Thoracic aorta (tissue), 2 donors: Measurements from ENCODE around the gene PLA1A. TPM values are rescaled to one million over a fixed set of nuclear protein-coding genes. Genes with fewer than 3 reads are reported as not detected.

Experiments
- ATAC-seq: fragments of 150-250 bp; one replicate; pipeline ENCODE4 v1.8.0; 2017; ENCODE audit warnings: low read depth; ENCODE audit not compliant: insufficient number of reproducible peaks, low FRiP score
- DNase-seq: peaks from one replicate; pipeline ENCODE4 v3.0.0-alpha.2; 2020; ENCODE audit warnings: low spot score
- H3K27ac ChIP-seq, 2 donors: fragments of 200-600 bp; sonication (generic); 1 replicate in 1 of 2; 2 replicates in 1 of 2; pipeline ENCODE4 v1.5.1; 2016; ENCODE audit warnings: mild to moderate bottlenecking in 2 of 2, moderate library complexity in 2 of 2
- H3K27me3 ChIP-seq: fragments of 200-600 bp; sonication (generic); replicated peaks from 2 replicates; pipeline ENCODE4 v1.6.0; 2016; ENCODE audit warnings: mild to moderate bottlenecking; ENCODE audit not compliant: insufficient read depth
- H3K36me3 ChIP-seq: fragments of 200-600 bp; sonication (generic); one replicate; pipeline ENCODE4 v1.5.1; 2016
- H3K4me1 ChIP-seq, 2 donors: fragments of 200-600 bp; sonication (generic); 1 replicate in 1 of 2; 2 replicates in 1 of 2; pipeline versions ENCODE4 v1.5.1 to v1.6.0; 2016; ENCODE audit warnings: low read depth in 2 of 2, mild to moderate bottlenecking in 1 of 2; ENCODE audit not compliant: control insufficient read depth in 1 of 2
- H3K4me3 ChIP-seq: fragments of 200-600 bp; sonication (generic); 2 replicates; pipeline ENCODE4 v1.5.1; 2016; ENCODE audit warnings: mild to moderate bottlenecking
- H3K9me3 ChIP-seq: fragments of 200-600 bp; sonication (generic); 2 replicates; pipeline ENCODE4 v1.5.1; 2016
- CTCF ChIP-seq: fragments of 200-600 bp; sonication (generic); IDR thresholded peaks from one replicate; pipeline ENCODE4 v1.5.1; 2019; ENCODE audit warnings: antibody characterized with exemption
- total RNA-seq, 2 donors: library from RNA; depleted of rRNA; stranded (reverse); fragments of >200 nt; gene quantifications; one replicate each; pipeline versions ENCODE4 v1.1.0 to v1.2.3, GENCODE V29; 2016

PLA1A gene
- total RNA-seq, 2 donors from 2014 or later: 4.9 to 20.8 TPM

GRCh38 chr3:119672776-119673175 is 75.1 kb downstream of the PLA1A start:
- Histone ChIP-seq H3K4me1 (peaks cover 26 to 36% of the 10 kb centered on the region in 2 donors), H3K4me3 (no peak overlapping the region), H3K36me3 (peaks cover 12% of the 10 kb centered on the region), H3K27ac (peak overlapping the region in 1 of 2 donors; percentile 24), H3K9me3 (no peaks in the 10 kb centered on the region), H3K27me3 (no peaks in the 10 kb centered on the region)
- no peak for TF ChIP-seq CTCF
- DNase-seq (no peak), ATAC-seq (no peak)

GRCh38 chr3:119673875-119674274 is 76.2 kb downstream of the PLA1A start:
- TF ChIP-seq CTCF: no peak
- Histone ChIP-seq H3K36me3 (peaks cover 12% of the 10 kb centered on the region), H3K4me1 (peaks cover 25 to 38% of the 10 kb centered on the region in 2 donors), H3K4me3 (no peak overlapping the region), H3K9me3 (no peaks in the 10 kb centered on the region), H3K27ac (peak overlapping the region in 1 of 2 donors; percentile 24), H3K27me3 (no peaks in the 10 kb centered on the region)
- ATAC-seq (no peak), DNase-seq (no peak)

DNA sequence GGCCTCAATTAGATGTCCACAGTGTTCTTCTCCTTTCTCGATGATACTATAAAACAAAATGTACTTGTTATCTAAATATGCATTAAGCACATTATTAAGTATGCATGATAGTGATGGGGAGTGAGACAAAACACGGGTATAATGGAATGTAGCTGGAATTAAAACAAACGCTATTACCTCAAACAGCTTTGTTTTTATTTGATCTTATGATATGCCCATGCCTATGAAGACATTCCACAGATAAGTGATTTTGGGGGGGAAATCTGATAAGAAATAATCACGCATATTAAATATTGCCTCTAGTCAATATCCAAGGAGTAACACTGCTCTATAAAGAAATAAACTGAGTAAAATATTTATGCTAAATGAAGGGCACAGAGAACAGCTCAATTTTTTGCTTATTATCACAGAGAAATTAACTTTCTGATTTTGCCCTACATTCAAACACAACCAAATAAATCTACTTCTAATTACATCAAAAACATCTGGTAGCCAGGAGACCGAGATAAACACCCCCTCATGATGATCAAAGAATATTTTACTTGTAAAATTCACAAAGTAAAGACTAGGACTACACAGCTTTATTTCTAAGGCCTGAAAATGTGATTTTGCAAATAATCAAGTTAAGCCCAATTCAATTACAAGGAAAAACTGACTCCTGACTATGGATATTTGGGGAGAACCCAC is 77.6 kb downstream of the PLA1A start:
- ATAC-seq (no peak), DNase-seq (no peak)
- Histone ChIP-seq H3K36me3 (peaks cover 12% of the 10 kb centered on the region), H3K27ac (peak overlapping the region; percentile 8 to 69), H3K4me3 (peak overlapping the region; percentile 76), H3K4me1 (peaks cover 13 to 30% of the 10 kb centered on the region in 2 donors), H3K9me3 (no peaks in the 10 kb centered on the region), H3K27me3 (no peaks in the 10 kb centered on the region)
- no peak for TF ChIP-seq CTCF

DNA sequence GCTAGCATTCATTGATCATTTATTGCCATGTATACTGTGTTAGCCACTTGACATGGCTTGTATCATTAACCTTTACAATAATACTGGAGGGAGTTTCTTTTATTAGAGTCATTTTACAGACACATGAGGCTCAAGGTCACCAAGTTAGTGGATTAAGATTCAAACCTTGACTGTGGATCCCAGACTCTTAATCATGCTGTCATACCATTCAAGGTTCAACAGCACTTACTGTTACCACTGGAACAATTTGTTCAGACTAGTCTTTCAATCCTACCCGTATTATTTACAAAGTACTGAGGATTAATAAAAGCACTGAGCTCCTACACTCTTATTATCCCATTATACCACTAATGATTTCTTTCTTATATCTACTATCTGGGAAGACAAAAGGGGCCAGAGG is 78.3 kb downstream of the PLA1A start:
- no peak for TF ChIP-seq CTCF
- no peak for ATAC-seq
- peak overlapping the region; percentile 69 to 88 for H3K27ac ChIP-seq

GRCh38 chr3:119676771-119677640 is 79.3 kb downstream of the PLA1A start, which contains the start of gene COX17:
Gene COX17, minus strand, starts transcription at chr3:119677406. Its CDS starts 96 bp downstream, at chr3:119677310.
- peak within 1 kb of the TSS; percentile 69 to 88 for H3K27ac ChIP-seq
- H3K4me3 ChIP-seq: peak within 1 kb of the TSS; percentile 76
- peak; percentile 85 for DNase-seq
- TF ChIP-seq CTCF: no peak
- peaks cover 12% of the 10 kb centered on the region for H3K36me3 ChIP-seq
- H3K9me3 ChIP-seq: no peaks in the 10 kb centered on the region
- H3K4me1 ChIP-seq: peaks cover 13 to 28% of the 10 kb centered on the region in 2 donors
- H3K27me3 ChIP-seq: no peaks in the 10 kb centered on the region
- ATAC-seq: peak; percentile 94

More for the DNA sequence above, 78.3 kb downstream of the PLA1A start:
- Histone ChIP-seq H3K27me3 (no peaks in the 10 kb centered on the region), H3K36me3 (peaks cover 12% of the 10 kb centered on the region), H3K9me3 (no peaks in the 10 kb centered on the region), H3K4me3 (peak overlapping the region; percentile 76), H3K4me1 (peaks cover 13 to 28% of the 10 kb centered on the region in 2 donors)
- no peak for DNase-seq
